Measurements from ENCODE around the gene CEMIP2.

CEMIP2 gene

GRCh38 chr9:71814226-71814625, 45.9 kb upstream of the CEMIP2 start:
- no peak for DNase-seq
- no peak overlapping the region for H3K18ac ChIP-seq (ENCODE audit: low read length)
- H3K14ac ChIP-seq (ENCODE audit: low read length): no peak overlapping the region
- no peak overlapping the region for H2BK12ac ChIP-seq (ENCODE audit: low read length)
- H3K4ac ChIP-seq (ENCODE audit: low read depth, low read length): no peak overlapping the region
- H3K27ac ChIP-seq (ENCODE audit: low read depth, low read length): no peak overlapping the region
- no peaks in the 10 kb centered on the region for H3K27me3 ChIP-seq (ENCODE audit: insufficient read depth, low read length)
- H2AK5ac ChIP-seq (ENCODE audit: low read length): no peak overlapping the region
- no peak overlapping the region for H2BK120ac ChIP-seq (ENCODE audit: insufficient read depth, low read length, poor library complexity)
- H3K23ac ChIP-seq (ENCODE audit: low read length): no peak overlapping the region
- H3K79me1 ChIP-seq (ENCODE audit: low read length): no peaks in the 10 kb centered on the region
- no peaks in the 10 kb centered on the region for H3K79me2 ChIP-seq (ENCODE audit: control insufficient read depth, insufficient read depth, low read length, poor library complexity)
- H3K9me3 ChIP-seq (ENCODE audit: insufficient read depth, low read depth, low read length): no peaks in the 10 kb centered on the region
- no peak overlapping the region for H4K12ac ChIP-seq (ENCODE audit: low read depth, low read length)
- peaks cover 0 to 3% of the 10 kb centered on the region in 2 experiments for H3K4me1 ChIP-seq (ENCODE audit: control insufficient read depth in 1 of 2, insufficient read depth in 2 of 2, low read length in 2 of 2)
- H4K91ac ChIP-seq (ENCODE audit: low read depth, low read length): no peak overlapping the region
- no peak overlapping the region for H3K4me3 ChIP-seq (ENCODE audit: low read depth, low read length)
- no peak overlapping the region for H3K9ac ChIP-seq (ENCODE audit: low read length)
- H4K8ac ChIP-seq (ENCODE audit: low read depth, low read length): no peak overlapping the region
- H3K36me3 ChIP-seq (ENCODE audit: control insufficient read depth in 1 of 2, insufficient read depth in 2 of 2, low read length in 2 of 2): no peaks in the 10 kb centered on the region
- H3K4me2 ChIP-seq (ENCODE audit: low read length): no peak overlapping the region
- no peak overlapping the region for H2AFZ ChIP-seq (ENCODE audit: insufficient read depth, low read length, poor library complexity)
- no CpG with 5 or more reads among the region's 3 CpGs for WGBS (ENCODE audit: extremely low coverage, insufficient coverage, insufficient read length)
- H2BK5ac ChIP-seq (ENCODE audit: low read depth, low read length, poor library complexity): no peak overlapping the region

GRCh38 chr9:71812385-71812784, 44.1 kb upstream of the CEMIP2 start:
- Histone ChIP-seq H3K36me3 (ENCODE audit: control insufficient read depth in 1 of 2, insufficient read depth in 2 of 2, low read length in 2 of 2) (no peaks in the 10 kb centered on the region), H3K9ac (ENCODE audit: low read length) (no peak overlapping the region), H3K14ac (ENCODE audit: low read length) (no peak overlapping the region), H2BK12ac (ENCODE audit: low read length) (no peak overlapping the region), H3K4me2 (ENCODE audit: low read length) (no peak overlapping the region), H3K79me2 (ENCODE audit: control insufficient read depth, insufficient read depth, low read length, poor library complexity) (no peaks in the 10 kb centered on the region), H3K23ac (ENCODE audit: low read length) (no peak overlapping the region), H4K91ac (ENCODE audit: low read depth, low read length) (no peak overlapping the region), H3K4me3 (ENCODE audit: low read depth, low read length) (no peak overlapping the region), H3K27ac (ENCODE audit: low read depth, low read length) (no peak overlapping the region), H2BK120ac (ENCODE audit: insufficient read depth, low read length, poor library complexity) (no peak overlapping the region), H4K12ac (ENCODE audit: low read depth, low read length) (no peak overlapping the region), H3K9me3 (ENCODE audit: insufficient read depth, low read depth, low read length) (no peaks in the 10 kb centered on the region), H3K27me3 (ENCODE audit: insufficient read depth, low read length) (no peaks in the 10 kb centered on the region), H2AK5ac (ENCODE audit: low read length) (no peak overlapping the region), H2AFZ (ENCODE audit: insufficient read depth, low read length, poor library complexity) (no peak overlapping the region), H3K4me1 (ENCODE audit: control insufficient read depth in 1 of 2, insufficient read depth in 2 of 2, low read length in 2 of 2) (peaks cover 0 to 3% of the 10 kb centered on the region in 2 experiments), H3K79me1 (ENCODE audit: low read length) (no peaks in the 10 kb centered on the region), H3K18ac (ENCODE audit: low read length) (no peak overlapping the region), H3K4ac (ENCODE audit: low read depth, low read length) (no peak overlapping the region), H2BK5ac (ENCODE audit: low read depth, low read length, poor library complexity) (no peak overlapping the region), H4K8ac (ENCODE audit: low read depth, low read length) (no peak overlapping the region)
- WGBS (ENCODE audit: extremely low coverage, insufficient coverage, insufficient read length): no CpG with 5 or more reads among the region's 4 CpGs
- no peak for DNase-seq

DNA sequence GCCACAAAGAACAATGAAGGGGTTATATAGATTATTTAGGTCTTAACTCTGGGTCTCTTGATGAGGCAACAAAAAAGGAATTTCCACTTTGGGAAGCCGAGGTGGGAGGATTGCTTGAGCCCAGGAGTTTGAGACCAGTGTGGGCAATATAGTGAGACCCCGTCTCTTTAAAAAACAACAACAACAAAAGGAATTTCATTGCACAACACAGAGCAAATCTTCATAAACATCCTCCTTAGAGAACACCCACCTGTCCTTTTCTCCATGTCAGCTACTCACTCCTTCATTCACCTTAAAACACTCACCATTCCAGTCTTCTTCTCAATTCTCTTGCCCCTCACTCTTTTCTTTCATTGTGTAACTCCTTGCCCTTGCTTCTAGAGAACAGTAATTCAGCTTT, 39.8 kb upstream of the CEMIP2 start:
- Histone ChIP-seq H3K79me1 (ENCODE audit: low read length) (no peaks in the 10 kb centered on the region), H3K4ac (ENCODE audit: low read depth, low read length) (no peak overlapping the region), H3K4me1 (ENCODE audit: control insufficient read depth in 1 of 2, insufficient read depth in 2 of 2, low read length in 2 of 2) (no peaks in the 10 kb centered on the region), H3K9me3 (ENCODE audit: insufficient read depth, low read depth, low read length) (no peaks in the 10 kb centered on the region), H3K9ac (ENCODE audit: low read length) (no peak overlapping the region), H2BK120ac (ENCODE audit: insufficient read depth, low read length, poor library complexity) (no peak overlapping the region), H3K36me3 (ENCODE audit: control insufficient read depth in 1 of 2, insufficient read depth in 2 of 2, low read length in 2 of 2) (no peaks in the 10 kb centered on the region), H3K4me3 (ENCODE audit: low read depth, low read length) (no peak overlapping the region), H4K8ac (ENCODE audit: low read depth, low read length) (no peak overlapping the region), H3K23ac (ENCODE audit: low read length) (no peak overlapping the region), H4K91ac (ENCODE audit: low read depth, low read length) (no peak overlapping the region), H2AK5ac (ENCODE audit: low read length) (no peak overlapping the region), H3K27ac (ENCODE audit: low read depth, low read length) (no peak overlapping the region), H2BK5ac (ENCODE audit: low read depth, low read length, poor library complexity) (no peak overlapping the region), H3K14ac (ENCODE audit: low read length) (no peak overlapping the region), H3K18ac (ENCODE audit: low read length) (no peak overlapping the region), H3K79me2 (ENCODE audit: control insufficient read depth, insufficient read depth, low read length, poor library complexity) (no peaks in the 10 kb centered on the region), H2BK12ac (ENCODE audit: low read length) (no peak overlapping the region), H3K4me2 (ENCODE audit: low read length) (no peak overlapping the region), H2AFZ (ENCODE audit: insufficient read depth, low read length, poor library complexity) (no peak overlapping the region), H3K27me3 (ENCODE audit: insufficient read depth, low read length) (no peaks in the 10 kb centered on the region), H4K12ac (ENCODE audit: low read depth, low read length) (no peak overlapping the region)
- no CpG with 5 or more reads among the region's 2 CpGs for WGBS (ENCODE audit: extremely low coverage, insufficient coverage, insufficient read length)
- DNase-seq: no peak

DNA sequence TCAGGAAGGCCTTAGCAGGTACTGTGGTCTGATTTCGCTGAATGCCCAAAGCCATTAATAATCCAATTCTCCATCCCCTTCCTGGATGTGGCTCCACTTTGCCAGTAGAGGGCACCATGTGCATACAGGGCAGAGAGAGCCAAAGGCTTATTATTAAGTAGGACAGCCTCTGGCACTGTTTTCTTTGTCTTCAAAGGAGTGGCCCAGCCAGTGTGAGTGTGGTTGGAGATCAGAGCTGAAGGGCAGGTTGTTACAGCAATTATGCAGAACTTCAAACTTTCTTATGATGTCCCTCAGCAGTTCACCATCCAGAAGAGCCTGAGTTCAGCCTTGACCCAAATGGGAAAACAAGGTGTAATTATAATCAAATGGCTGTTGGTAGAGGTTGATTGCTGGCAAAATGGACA, 38.6 kb upstream of the CEMIP2 start:
- Histone ChIP-seq H2AK5ac (ENCODE audit: low read length) (no peak overlapping the region), H3K4me3 (ENCODE audit: low read depth, low read length) (no peak overlapping the region), H3K9ac (ENCODE audit: low read length) (no peak overlapping the region), H4K91ac (ENCODE audit: low read depth, low read length) (no peak overlapping the region), H2BK5ac (ENCODE audit: low read depth, low read length, poor library complexity) (no peak overlapping the region), H3K23ac (ENCODE audit: low read length) (no peak overlapping the region), H3K9me3 (ENCODE audit: insufficient read depth, low read depth, low read length) (no peaks in the 10 kb centered on the region), H3K36me3 (ENCODE audit: control insufficient read depth in 1 of 2, insufficient read depth in 2 of 2, low read length in 2 of 2) (no peaks in the 10 kb centered on the region), H3K27me3 (ENCODE audit: insufficient read depth, low read length) (no peaks in the 10 kb centered on the region), H4K12ac (ENCODE audit: low read depth, low read length) (no peak overlapping the region), H4K8ac (ENCODE audit: low read depth, low read length) (no peak overlapping the region), H3K79me2 (ENCODE audit: control insufficient read depth, insufficient read depth, low read length, poor library complexity) (no peaks in the 10 kb centered on the region), H3K18ac (ENCODE audit: low read length) (no peak overlapping the region), H2BK120ac (ENCODE audit: insufficient read depth, low read length, poor library complexity) (no peak overlapping the region), H3K14ac (ENCODE audit: low read length) (no peak overlapping the region), H3K4ac (ENCODE audit: low read depth, low read length) (no peak overlapping the region), H2BK12ac (ENCODE audit: low read length) (no peak overlapping the region), H3K4me2 (ENCODE audit: low read length) (no peak overlapping the region), H3K27ac (ENCODE audit: low read depth, low read length) (no peak overlapping the region), H3K4me1 (ENCODE audit: control insufficient read depth in 1 of 2, insufficient read depth in 2 of 2, low read length in 2 of 2) (no peaks in the 10 kb centered on the region), H2AFZ (ENCODE audit: insufficient read depth, low read length, poor library complexity) (no peak overlapping the region), H3K79me1 (ENCODE audit: low read length) (no peaks in the 10 kb centered on the region)
- DNase-seq: peak; percentile 59 to 88
- no CpG with 5 or more reads among the region's 1 CpG for WGBS (ENCODE audit: extremely low coverage, insufficient coverage, insufficient read length)

Data from trophoblast cell (in vitro differentiated cells and primary cell).